Naive thymus-derived CD4-positive, alpha-beta T cell (primary cell): Measurements from ENCODE around the gene MED12L. TPM values are rescaled to one million over a fixed set of nuclear protein-coding genes. Genes with fewer than 3 reads are reported as not detected.

Experiments
- ATAC-seq: fragments of 150-1000 bp; cut with Tn5 transposase; 2 replicates; pipeline ENCODE4 v1.10.0; 2021; ENCODE audit warnings: mild to moderate bottlenecking, moderate library complexity
- CTCF ChIA-PET: fragments of 350-600 bp; sonication (Branson Sonifier 250); formaldehyde crosslinking; loops from one replicate; lab custom pipeline; 2021; ENCODE audit warnings: antibody characterized with exemption; lab: Charles Lee
- POLR2A ChIA-PET: fragments of 350-600 bp; sonication (Branson Sonifier 250); formaldehyde crosslinking; loops from one replicate; lab custom pipeline; 2021; ENCODE audit warnings: antibody characterized with exemption, inconsistent platforms; lab: Charles Lee
- DNase-seq, 9 donors: peaks; one replicate each; pipeline versions ENCODE4 v3.0.0 to v3.0.0-alpha.2; 2020 to 2022; ENCODE audit warnings: mixed read lengths in 1 of 9
- H3K27ac ChIP-seq: one replicate; pipeline ENCODE4 v1.7.0; 2013; ENCODE audit warnings: mild to moderate bottlenecking, low read depth, low read length, moderate library complexity
- H3K27me3 ChIP-seq, 2 donors: one replicate each; pipeline ENCODE4 v1.7.0; 2013; ENCODE audit warnings: low read length in 2 of 2, mild to moderate bottlenecking in 2 of 2, moderate library complexity in 2 of 2; ENCODE audit not compliant: control insufficient read depth in 2 of 2, insufficient read depth in 2 of 2
- H3K36me3 ChIP-seq, 3 experiments: 1 replicate in 2 of 3; 2 replicates in 1 of 3; pipeline ENCODE4 v1.7.0; 2013; ENCODE audit warnings: low read length in 3 of 3, mild to moderate bottlenecking in 3 of 3, moderate library complexity in 1 of 3; ENCODE audit not compliant: insufficient read depth in 3 of 3, control insufficient read depth in 2 of 3
- H3K4me1 ChIP-seq, 2 donors: one replicate each; pipeline ENCODE4 v1.7.0; 2013; ENCODE audit warnings: low read length in 2 of 2, mild to moderate bottlenecking in 2 of 2, moderate library complexity in 1 of 2; ENCODE audit not compliant: control insufficient read depth in 2 of 2, insufficient read depth in 2 of 2
- H3K4me3 ChIP-seq: 2 replicates; pipeline ENCODE4 v1.7.0; 2013; ENCODE audit warnings: mild to moderate bottlenecking, low read length
- H3K9me3 ChIP-seq, 3 experiments: 1 replicate in 2 of 3; 2 replicates in 1 of 3; pipeline ENCODE4 v1.7.0; 2013; ENCODE audit warnings: low read length in 3 of 3; ENCODE audit not compliant: control insufficient read depth in 2 of 3
- H3K27ac Mint-ChIP-seq, 9 donors: one replicate each; pipeline ENCODE4 v1.8.0; 2020 to 2022; ENCODE audit warnings: mixed read lengths in 9 of 9, mild to moderate bottlenecking in 8 of 9, moderate library complexity in 5 of 9, inconsistent platforms in 2 of 9
- H3K27me3 Mint-ChIP-seq, 5 donors: one replicate each; pipeline ENCODE4 v1.8.0; 2021 to 2022; ENCODE audit warnings: mixed read lengths in 5 of 5, mild to moderate bottlenecking in 1 of 5
- H3K36me3 Mint-ChIP-seq, 5 donors: one replicate each; pipeline ENCODE4 v1.8.0; 2020 to 2022; ENCODE audit warnings: mixed read lengths in 5 of 5, mild to moderate bottlenecking in 3 of 5, inconsistent platforms in 1 of 5
- H3K4me1 Mint-ChIP-seq, 7 donors: one replicate each; pipeline ENCODE4 v1.8.0; 2020 to 2022; ENCODE audit warnings: mixed read lengths in 7 of 7, mild to moderate bottlenecking in 3 of 7, inconsistent platforms in 1 of 7
- H3K4me3 Mint-ChIP-seq, 10 donors: one replicate each; pipeline ENCODE4 v1.8.0; 2020 to 2022; ENCODE audit warnings: mild to moderate bottlenecking in 10 of 10, mixed read lengths in 10 of 10, moderate library complexity in 6 of 10, inconsistent platforms in 2 of 10
- H3K9me3 Mint-ChIP-seq, 11 donors: one replicate each; pipeline ENCODE4 v1.8.0; 2020 to 2022; ENCODE audit warnings: mixed read lengths in 11 of 11, mild to moderate bottlenecking in 4 of 11, inconsistent platforms in 1 of 11, moderate library complexity in 1 of 11
- intact Hi-C, 2 donors: fragments of 100-400 bp; cut with micrococcal nuclease; formaldehyde crosslinking; loops; one replicate each; pipeline ENCODE4 v1.15.1; 2023
- polyA plus RNA-seq, 2 donors: library from polyadenylated mRNA; unstranded; fragments of 300-500 nt; fragmentation: Illumina TruSeq; gene quantifications; one replicate each; pipeline ENCODE4 v1.2.3, GENCODE V29; 2021
- total RNA-seq, 6 experiments: library from RNA in 5 of 6; stranded (reverse) in 5 of 6; gene quantifications; 1 replicate in 5 of 6; 2 replicates in 1 of 6; pipeline ENCODE4 v1.2.3 and lab custom pipeline; 2021 to 2026

Gene MED12L
- total and polyA plus RNA-seq, 7 experiments from 2014 or later, result 0.32 to 4.9 (median 0.68) TPM; not detected in 2

GRCh38 chr3:151130428-151130827, 45.0 kb downstream of the MED12L start:
- Mint-ChIP-seq H3K36me3 (no peaks in the 10 kb centered on the region), H3K9me3 (no peaks in the 10 kb centered on the region), H3K27ac (peak overlapping the region in 1 of 9 donors; percentile 34), H3K4me3 (no peak overlapping the region), H3K4me1 (peaks cover 6 to 15% (median 8%) of the 10 kb centered on the region in 7 donors), H3K27me3 (peaks cover 0 to 20% (median 0%) of the 10 kb centered on the region in 5 donors)
- ChIA-PET CTCF (no interaction called here), POLR2A (no interaction called here)
- H3K4me1 ChIP-seq, result no peaks in the 10 kb centered on the region
- H3K4me3 ChIP-seq, result no peak overlapping the region
- H3K36me3 ChIP-seq, result no peaks in the 10 kb centered on the region
- intact Hi-C loops, result no loop called here
- ATAC-seq (no peak), DNase-seq (no peak)
- no peaks in the 10 kb centered on the region for H3K9me3 ChIP-seq
- H3K27me3 ChIP-seq, result no peaks in the 10 kb centered on the region
- H3K27ac ChIP-seq, result no peak overlapping the region

- CTCF ChIA-PET, result interaction anchor here (1.6 kb wide), 1 partner anchor 15 kb away, joined by 4 read pairs; no protein-coding TSS in a partner anchor
- POLR2A ChIA-PET, result no interaction called here
- no peaks in the 10 kb centered on the region for H3K36me3 ChIP-seq
- peaks cover 0 to 22% (median 0%) of the 10 kb centered on the region in 5 donors for H3K27me3 Mint-ChIP-seq
- ATAC-seq, result no peak
- no peak overlapping the region for H3K4me3 Mint-ChIP-seq
- H3K36me3 Mint-ChIP-seq, result no peaks in the 10 kb centered on the region
- no peak overlapping the region for H3K4me3 ChIP-seq
- H3K27ac ChIP-seq, result no peak overlapping the region
- H3K9me3 ChIP-seq, result no peaks in the 10 kb centered on the region
- intact Hi-C loops, result no loop called here
- H3K27me3 ChIP-seq, result no peaks in the 10 kb centered on the region
- H3K4me1 ChIP-seq, result peaks cover 5 to 6% of the 10 kb centered on the region in 2 donors
- DNase-seq, result no peak
- peaks cover 0 to 2% (median 0%) of the 10 kb centered on the region in 11 donors for H3K9me3 Mint-ChIP-seq
- H3K27ac Mint-ChIP-seq, result no peak overlapping the region
- H3K4me1 Mint-ChIP-seq, result peaks cover 10 to 27% (median 20%) of the 10 kb centered on the region in 7 donors
These were observed 47.7 kb downstream of the MED12L start for GRCh38 chr3:151133175-151133574.

GRCh38 chr3:151133917-151134450, 48.5 kb downstream of the MED12L start:
- DNase-seq, result no peak
- peaks cover 0 to 25% (median 0%) of the 10 kb centered on the region in 5 donors for H3K27me3 Mint-ChIP-seq
- POLR2A ChIA-PET, result no interaction called here

GRCh38 chr3:151135541-151136337, 50.3 kb downstream of the MED12L start:
- intact Hi-C loops, result no loop called here
- peaks cover 0 to 2% (median 0%) of the 10 kb centered on the region in 11 donors for H3K9me3 Mint-ChIP-seq
- ATAC-seq (peak; percentile 88), DNase-seq (peak in 8 of 9 donors; percentile 18 to 47 (median 26))
- no peak overlapping the region for H3K27ac ChIP-seq
- ChIA-PET CTCF (interaction anchor here (0.9 kb wide), 1 partner anchor 414 kb away, joined by 3 read pairs; no protein-coding TSS in a partner anchor), POLR2A (interaction anchor here (1.1 kb wide), 1 partner anchor 132 kb away, joined by 3 read pairs; no protein-coding TSS in a partner anchor)
- H3K27me3 Mint-ChIP-seq, result peaks cover 0 to 27% (median 0%) of the 10 kb centered on the region in 5 donors
- peaks cover 10 to 27% (median 20%) of the 10 kb centered on the region in 7 donors for H3K4me1 Mint-ChIP-seq
- peak overlapping the region; percentile 18 to 70 (median 54) for H3K4me3 Mint-ChIP-seq
- H3K9me3 ChIP-seq, result no peaks in the 10 kb centered on the region
- H3K27ac Mint-ChIP-seq, result peak overlapping the region in 8 of 9 donors; percentile 8 to 87 (median 66)
- peaks cover 5 to 6% of the 10 kb centered on the region in 2 donors for H3K4me1 ChIP-seq
- H3K27me3 ChIP-seq, result no peaks in the 10 kb centered on the region
- no peak overlapping the region for H3K4me3 ChIP-seq
- H3K36me3 ChIP-seq, result no peaks in the 10 kb centered on the region
- H3K36me3 Mint-ChIP-seq, result peaks cover 0 to 7% (median 0%) of the 10 kb centered on the region in 5 donors

More at GRCh38 chr3:151133917-151134450, 48.5 kb downstream of the MED12L start:
- Histone ChIP-seq H3K36me3 (no peaks in the 10 kb centered on the region), H3K4me1 (peaks cover 5 to 6% of the 10 kb centered on the region in 2 donors), H3K27me3 (no peaks in the 10 kb centered on the region), H3K9me3 (no peaks in the 10 kb centered on the region), H3K27ac (no peak overlapping the region), H3K4me3 (no peak overlapping the region)
- Mint-ChIP-seq H3K27ac (peak overlapping the region in 1 of 9 donors; percentile 6), H3K36me3 (peaks cover 0 to 6% (median 0%) of the 10 kb centered on the region in 5 donors), H3K4me1 (peaks cover 10 to 27% (median 20%) of the 10 kb centered on the region in 7 donors), H3K9me3 (peaks cover 0 to 2% (median 0%) of the 10 kb centered on the region in 11 donors), H3K4me3 (no peak overlapping the region)
- no peak for ATAC-seq
- intact Hi-C loops, result no loop called here
- CTCF ChIA-PET, result interaction anchor here (1.6 kb wide), 1 partner anchor 14 kb away, joined by 4 read pairs; no protein-coding TSS in a partner anchor

GRCh38 chr3:151142929-151143328, 57.5 kb downstream of the MED12L start:
- H3K27me3 Mint-ChIP-seq, result peaks cover 0 to 34% (median 11%) of the 10 kb centered on the region in 5 donors
- intact Hi-C loops, result no loop called here
- H3K9me3 Mint-ChIP-seq, result peaks cover 0 to 2% (median 0%) of the 10 kb centered on the region in 11 donors
- H3K27ac ChIP-seq, result no peak overlapping the region
- H3K27ac Mint-ChIP-seq, result no peak overlapping the region
- no peak overlapping the region for H3K4me3 ChIP-seq
- no peaks in the 10 kb centered on the region for H3K36me3 ChIP-seq
- DNase-seq (no peak), ATAC-seq (no peak)
- POLR2A ChIA-PET, result no interaction called here
- H3K36me3 Mint-ChIP-seq, result peaks cover 0 to 7% (median 0%) of the 10 kb centered on the region in 5 donors
- CTCF ChIA-PET, result interaction anchor here (0.7 to 1.9 kb wide), 4 partner anchors 7 to 87 kb away, joined by 3 to 6 read pairs (median 4); no protein-coding TSS in a partner anchor
- H3K4me1 Mint-ChIP-seq, result peaks cover 0 to 4% (median 0%) of the 10 kb centered on the region in 7 donors
- no peaks in the 10 kb centered on the region for H3K9me3 ChIP-seq
- no peaks in the 10 kb centered on the region for H3K27me3 ChIP-seq
- H3K4me3 Mint-ChIP-seq, result no peak overlapping the region
- H3K4me1 ChIP-seq, result peaks cover 0 to 3% of the 10 kb centered on the region in 2 donors

- peaks cover 0 to 3% of the 10 kb centered on the region in 2 donors for H3K4me1 ChIP-seq
- no peaks in the 10 kb centered on the region for H3K27me3 ChIP-seq
- H3K27ac ChIP-seq, result no peak overlapping the region
- no peak overlapping the region for H3K4me3 Mint-ChIP-seq
- POLR2A ChIA-PET, result no interaction called here
- H3K9me3 ChIP-seq, result no peaks in the 10 kb centered on the region
- peaks cover 0 to under 1% (median 0%) of the 10 kb centered on the region in 5 donors for H3K36me3 Mint-ChIP-seq
- peaks cover 0 to 34% (median 11%) of the 10 kb centered on the region in 5 donors for H3K27me3 Mint-ChIP-seq
- H3K27ac Mint-ChIP-seq, result no peak overlapping the region
- peaks cover 0 to 4% (median 0%) of the 10 kb centered on the region in 7 donors for H3K4me1 Mint-ChIP-seq
- ATAC-seq (no peak), DNase-seq (no peak)
- CTCF ChIA-PET, result interaction anchor here (1.1 to 3.1 kb wide), 2 partner anchors 218 to 423 kb away, joined by 4 to 11 read pairs; no protein-coding TSS in a partner anchor
- no peaks in the 10 kb centered on the region for H3K36me3 ChIP-seq
- no peaks in the 10 kb centered on the region for H3K9me3 Mint-ChIP-seq
- intact Hi-C loops, result no loop called here
- H3K4me3 ChIP-seq, result no peak overlapping the region
These were observed 58.6 kb downstream of the MED12L start for GRCh38 chr3:151144016-151144415.
